GM18498 (cell line): ENCODE data around the gene FOXK2.

Source experiments
- ATAC-seq: cut with Tn5 transposase; IDR thresholded peaks from one replicate; pipeline ENCODE4 v1.9.1; 2021; ENCODE audit warnings: mild to moderate bottlenecking, moderate library complexity; ENCODE audit not compliant: unreplicated experiment

FOXK2 gene

DNA sequence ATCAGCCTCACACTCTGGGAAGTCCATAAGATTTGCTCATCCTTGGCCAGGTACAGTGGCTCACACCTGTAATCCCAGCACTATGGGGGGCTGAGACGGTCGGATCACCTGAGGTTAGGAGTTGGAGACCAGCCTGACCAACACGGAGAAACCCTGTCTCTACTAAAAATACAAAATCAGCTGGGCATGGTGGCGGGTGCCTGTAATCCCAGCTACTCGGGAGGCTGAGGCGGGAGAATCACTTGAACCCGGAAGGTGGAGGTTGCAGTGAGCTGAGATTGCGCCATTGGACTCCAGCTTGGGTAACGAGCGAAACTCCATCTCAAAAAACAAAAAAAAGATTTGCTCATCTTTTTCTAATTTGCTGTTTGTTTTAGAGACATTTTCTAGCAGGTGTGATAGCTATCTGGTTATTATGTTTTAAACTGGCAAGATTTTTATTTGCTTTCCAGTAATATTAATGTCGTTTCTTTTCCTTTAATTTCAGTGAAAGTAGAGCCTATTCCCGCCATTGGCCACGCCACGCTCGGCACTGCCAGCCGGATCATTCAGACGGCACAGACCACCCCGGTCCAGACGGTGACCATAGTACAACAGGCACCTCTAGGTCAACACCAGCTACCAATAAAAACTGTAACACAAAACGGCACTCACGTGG lies 67.2 kb downstream of the FOXK2 start:
- ATAC-seq: no peak

- ATAC-seq: no peak
These were observed 67.9 kb downstream of the FOXK2 start for GRCh38 chr17:82587234-82588086.

- no peak for ATAC-seq
These were observed 69.0 kb downstream of the FOXK2 start for GRCh38 chr17:82588266-82589175.

- no peak for ATAC-seq
These were observed 70.3 kb downstream of the FOXK2 start for GRCh38 chr17:82589851-82590180.

DNA sequence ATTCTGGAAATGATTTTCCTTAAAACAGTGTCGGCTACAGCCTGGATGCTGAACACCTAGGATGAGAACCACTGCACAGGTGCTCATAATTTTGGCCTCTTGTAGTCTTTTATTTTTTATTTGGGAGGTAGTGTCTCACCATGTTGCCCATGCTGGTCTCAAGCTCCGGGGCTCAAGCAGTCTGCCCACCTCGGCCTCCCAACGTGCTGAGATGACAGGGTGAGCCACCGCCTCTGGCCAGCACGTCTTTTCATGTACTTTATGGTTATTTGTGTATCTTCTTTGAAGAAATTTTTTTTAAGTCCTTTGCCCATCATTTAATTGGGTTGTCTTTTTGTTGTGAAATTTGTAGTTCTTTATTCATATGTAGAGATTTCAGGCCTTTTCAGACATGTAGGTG lies 70.7 kb downstream of the FOXK2 start:
- no peak for ATAC-seq

DNA sequence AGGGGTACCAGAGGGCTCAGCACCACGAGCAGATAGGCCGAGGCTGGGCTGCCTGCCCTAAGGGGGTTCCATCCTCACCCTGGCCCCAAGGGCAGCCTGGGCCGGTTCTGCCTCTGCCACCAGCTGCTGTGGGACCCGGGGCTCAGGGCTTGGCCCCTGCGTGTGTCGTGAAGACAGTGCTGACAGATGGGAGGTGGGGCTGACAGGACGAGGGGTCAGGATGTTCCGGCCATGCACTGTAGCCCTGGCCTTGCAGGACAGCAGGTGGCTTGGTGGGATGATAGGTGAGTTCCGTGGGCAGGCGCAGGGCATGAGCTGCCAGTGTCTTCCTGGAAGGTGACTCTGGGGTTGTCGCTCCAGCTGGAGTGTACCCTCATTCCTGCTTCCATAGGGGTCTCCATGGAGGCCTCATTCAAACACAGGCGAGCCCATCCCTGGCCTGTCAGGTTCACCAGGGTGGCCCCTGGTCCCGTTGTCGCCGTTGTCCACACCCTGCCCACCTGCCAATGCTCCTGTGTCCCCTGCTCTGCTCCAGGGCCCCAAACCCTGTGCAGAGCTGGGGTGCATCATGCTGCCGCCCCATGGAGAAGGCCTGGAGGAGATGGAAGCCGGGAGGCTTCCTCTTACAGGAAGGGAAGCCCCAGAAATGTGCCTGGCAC lies 71.5 kb downstream of the FOXK2 start:
- ATAC-seq: no peak

- ATAC-seq: no peak
These were observed 72.8 kb downstream of the FOXK2 start for GRCh38 chr17:82592289-82592766.

- no peak for ATAC-seq
These were observed 73.4 kb downstream of the FOXK2 start for GRCh38 chr17:82592767-82593589.

DNA sequence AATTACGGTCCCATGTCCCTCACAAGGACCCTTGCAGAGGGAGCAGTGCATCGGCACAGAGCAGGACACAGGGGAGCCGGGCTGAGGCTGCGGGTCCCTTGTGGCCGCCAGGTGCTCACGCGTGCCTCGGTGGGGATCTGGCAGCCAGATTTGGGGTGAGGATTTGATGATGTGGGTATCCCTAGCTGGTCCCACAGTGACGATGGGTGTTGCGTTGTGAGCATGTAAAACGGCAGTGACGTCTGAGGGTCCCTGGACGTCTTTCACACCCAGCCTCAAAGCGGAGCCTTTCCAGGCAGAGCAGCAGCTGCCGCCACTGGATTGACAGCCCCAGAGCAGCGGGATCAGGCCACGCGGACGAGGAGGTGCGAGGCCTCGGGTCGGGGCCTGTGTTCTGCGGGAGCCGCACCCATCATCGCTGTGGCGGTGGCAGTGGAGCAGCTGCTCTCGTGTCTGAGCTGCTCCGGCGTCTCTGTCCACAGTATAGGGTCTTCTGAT lies 74.1 kb downstream of the FOXK2 start:
- ATAC-seq: no peak

GRCh38 chr17:82594571-82594970 lies 75.0 kb downstream of the FOXK2 start:
- ATAC-seq: no peak

GRCh38 chr17:82595893-82596292 lies 76.4 kb downstream of the FOXK2 start:
- ATAC-seq: no peak

GRCh38 chr17:82596296-82596695 lies 76.8 kb downstream of the FOXK2 start:
- ATAC-seq: no peak

DNA sequence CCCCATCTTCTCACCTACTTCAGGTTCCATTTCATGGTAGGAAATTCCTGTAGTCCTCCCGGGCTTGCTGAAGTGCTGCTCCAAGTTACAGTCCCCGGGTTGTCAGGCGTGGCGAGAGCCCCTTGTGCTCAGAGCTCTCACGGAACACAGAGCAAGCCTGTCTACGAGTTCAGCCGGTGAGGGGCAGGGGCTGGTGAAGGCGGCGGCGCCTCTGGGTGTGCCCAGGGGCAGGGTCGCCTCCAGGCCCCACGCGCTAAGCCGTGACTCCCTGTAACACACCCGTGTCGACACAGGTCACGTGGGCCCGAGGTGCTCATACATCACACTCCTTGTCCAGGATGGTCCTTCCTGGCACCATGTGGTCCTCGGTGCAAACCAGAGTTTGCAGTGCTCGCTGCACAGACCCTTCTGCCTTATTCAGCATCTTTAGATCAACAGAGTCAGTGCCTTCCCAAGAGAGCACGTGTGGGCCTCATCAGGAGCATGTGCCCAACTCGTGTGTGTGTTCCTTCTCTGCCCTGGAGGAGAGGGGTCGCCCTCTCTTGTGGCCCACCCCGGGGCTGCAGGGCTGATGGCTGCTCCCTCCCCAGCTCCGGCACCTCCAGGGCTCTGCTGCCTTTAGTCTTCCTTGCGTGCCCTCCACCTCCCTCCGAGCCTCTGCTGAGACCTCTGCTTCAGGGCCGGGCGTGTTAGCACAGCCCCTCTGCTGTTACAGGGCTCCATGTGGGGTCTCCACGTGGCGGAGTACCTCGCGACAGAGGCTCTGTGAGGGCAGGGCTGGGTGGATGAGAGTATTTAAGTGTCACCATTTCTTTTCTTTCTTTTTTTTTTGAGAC lies 77.5 kb downstream of the FOXK2 start:
- ATAC-seq: no peak

DNA sequence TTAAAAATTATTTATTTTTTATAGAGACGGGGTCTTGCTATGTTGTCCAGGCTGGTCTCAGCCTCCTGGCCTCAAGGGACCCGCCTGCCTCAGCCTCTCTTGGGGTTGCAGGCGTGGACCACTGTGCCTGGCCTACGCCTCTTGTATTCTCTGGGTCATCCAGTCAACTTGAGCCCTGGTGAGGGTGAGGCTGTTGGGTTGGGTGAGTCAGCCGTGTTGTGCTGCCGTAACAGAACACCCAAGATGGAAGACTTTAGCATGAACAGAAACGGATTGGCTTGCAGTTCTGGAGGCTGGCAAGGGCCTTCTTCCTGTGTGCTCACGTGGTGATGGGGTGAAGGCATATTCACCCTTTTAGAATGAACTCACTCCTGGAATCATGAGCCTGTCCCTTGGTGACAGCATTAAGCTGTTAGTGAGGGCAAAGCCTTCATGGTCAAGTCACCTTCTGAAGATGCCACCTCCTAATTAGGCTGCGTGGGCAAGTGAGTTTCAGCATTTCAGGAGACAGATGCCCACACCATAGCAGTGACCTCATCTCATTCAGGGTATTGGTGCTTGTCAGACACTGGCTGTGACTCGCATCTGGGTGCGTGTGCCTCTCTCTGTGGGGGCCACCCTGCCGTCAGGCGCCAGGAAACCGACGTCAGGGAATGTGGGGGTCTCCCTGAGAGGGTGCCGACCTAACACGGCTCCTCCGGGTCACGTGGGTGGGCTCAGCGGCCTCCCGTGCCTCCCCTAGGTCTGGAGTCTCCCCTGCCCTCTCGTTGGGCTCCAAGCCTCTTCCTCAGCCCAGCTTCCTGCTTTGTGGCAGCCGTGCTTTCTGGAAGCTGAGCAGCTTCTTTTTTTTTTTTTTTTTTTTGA lies 79.0 kb downstream of the FOXK2 start:
- ATAC-seq: no peak

DNA sequence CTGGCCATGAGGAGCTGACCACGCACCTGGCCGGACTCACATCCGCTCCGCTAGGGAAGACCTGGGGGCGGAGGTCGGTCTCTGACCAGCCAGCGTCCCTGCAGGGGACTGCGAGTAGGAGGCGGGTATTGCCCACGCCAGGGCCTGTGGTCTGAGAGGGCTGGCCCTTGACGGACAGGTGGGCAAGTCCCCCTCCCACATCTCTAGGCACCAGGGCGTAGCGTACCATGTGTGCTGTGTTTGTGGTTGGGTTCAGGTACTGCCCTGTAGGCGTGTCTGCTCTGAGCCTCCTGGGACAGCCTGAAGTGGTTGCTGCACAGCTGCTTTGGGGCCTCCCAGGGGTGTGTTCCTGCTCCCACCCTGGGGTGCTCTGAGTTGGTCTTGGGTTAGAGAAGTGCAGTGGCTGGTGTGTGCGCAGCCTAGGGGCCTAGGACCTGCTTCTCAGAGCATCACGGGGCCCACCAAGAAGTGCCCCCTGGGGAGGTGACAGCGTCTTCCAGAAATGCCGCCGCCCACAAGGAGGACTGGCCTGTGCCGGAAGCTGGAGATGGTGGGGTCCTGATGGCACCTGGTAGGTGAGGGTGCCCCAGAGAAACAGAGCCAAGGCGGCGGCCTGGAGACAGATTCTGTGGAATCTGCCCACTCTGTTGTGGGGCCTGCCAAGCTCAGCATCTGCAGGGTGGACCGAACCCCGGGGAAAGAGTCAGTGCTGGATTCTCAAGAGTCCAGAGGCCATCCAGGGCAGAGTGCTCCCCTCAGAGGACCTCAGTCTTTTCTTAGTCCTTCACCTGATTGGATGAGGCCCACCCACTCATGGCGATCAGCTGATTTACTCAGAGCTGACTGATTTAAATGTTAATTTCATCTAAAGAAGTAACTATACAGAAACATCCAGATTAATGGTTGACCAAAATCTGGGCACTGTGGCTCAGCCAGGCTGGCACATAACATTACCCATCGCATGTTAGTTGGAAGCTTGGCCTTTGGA lies 80.4 kb downstream of the FOXK2 start:
- no peak for ATAC-seq

DNA sequence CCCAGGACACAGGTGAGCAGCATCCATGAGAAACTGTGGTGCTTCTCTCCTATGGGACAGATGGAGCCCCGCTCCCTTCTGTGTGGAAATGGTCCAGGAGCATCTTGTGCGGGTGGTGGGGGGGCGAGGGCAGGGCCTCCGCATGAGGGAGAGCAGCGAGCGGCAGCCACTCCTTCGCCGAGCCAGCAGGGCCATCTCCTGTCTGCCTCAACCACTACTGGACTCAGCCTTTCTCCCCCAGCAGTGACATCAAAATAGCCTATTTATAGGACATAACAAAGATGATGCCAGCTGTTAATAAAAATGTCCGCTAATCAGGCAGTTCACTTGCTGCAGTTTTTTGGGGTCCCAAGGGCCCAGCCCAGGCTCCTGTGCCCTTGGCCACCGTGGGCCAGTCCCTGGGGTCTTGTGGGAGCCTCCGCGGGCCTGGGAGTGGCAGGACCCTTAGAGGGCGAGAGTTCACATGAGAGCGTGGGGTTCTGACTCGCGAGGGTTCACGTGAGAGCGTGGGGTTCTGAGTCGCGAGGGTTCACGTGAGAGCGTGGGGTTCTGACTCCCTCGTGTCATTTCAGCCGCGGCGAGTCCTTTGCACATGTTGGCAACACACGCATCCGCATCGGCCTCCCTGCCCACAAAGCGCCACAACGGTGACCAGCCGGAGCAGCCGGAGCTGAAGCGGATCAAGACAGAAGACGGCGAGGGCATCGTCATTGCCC lies 81.4 kb downstream of the FOXK2 start:
- ATAC-seq: no peak
